Spleen (tissue), 7 donors: ENCODE measurements around the gene CCRL2.

Experiments
- CTCF ChIP-seq, 11 experiments: fragments of 200-600 bp in 7 of 11; fragments of 450-650 bp in 4 of 11; sonication (generic) in 4 of 11; IDR thresholded peaks in 8 of 11; conservative IDR thresholded peaks in 3 of 11; 1 replicate in 7 of 11; 2 replicates in 4 of 11; pipeline versions ENCODE4 v1.4.0 to v1.8.0; 2016 to 2021; ENCODE audit warnings: antibody characterized with exemption in 11 of 11, inconsistent platforms in 4 of 11, mild to moderate bottlenecking in 1 of 11
- POLR2A ChIP-seq, 3 donors: fragments of 450-650 bp; IDR thresholded peaks; one replicate each; pipeline ENCODE4 v1.5.1; 2017; ENCODE audit warnings: antibody characterized with exemption in 3 of 3, mild to moderate bottlenecking in 1 of 3
- POLR2AphosphoS5 ChIP-seq, 3 donors: sonication (generic); formaldehyde crosslinking; IDR thresholded peaks; one replicate each; pipeline ENCODE4 v1.5.1; 2017; ENCODE audit warnings: antibody characterized with exemption in 3 of 3
- donor health status: DM: no; HTN: no; CAD: no; lungs with moderate emphysema.
- donor health status: DM: no; HTN: no; CAD: no.
- donor health status: DM: no; HTN: no; CAD: no.

DNA sequence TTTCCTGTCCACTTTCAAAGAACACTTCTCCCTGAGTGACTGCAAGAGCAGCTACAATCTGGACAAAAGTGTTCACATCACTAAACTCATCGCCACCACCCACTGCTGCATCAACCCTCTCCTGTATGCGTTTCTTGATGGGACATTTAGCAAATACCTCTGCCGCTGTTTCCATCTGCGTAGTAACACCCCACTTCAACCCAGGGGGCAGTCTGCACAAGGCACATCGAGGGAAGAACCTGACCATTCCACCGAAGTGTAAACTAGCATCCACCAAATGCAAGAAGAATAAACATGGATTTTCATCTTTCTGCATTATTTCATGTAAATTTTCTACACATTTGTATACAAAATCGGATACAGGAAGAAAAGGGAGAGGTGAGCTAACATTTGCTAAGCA, 1.8 kb downstream of the CCRL2 start:
- TF ChIP-seq CTCF (IDR thresholded peaks at IDR 0.05 in 8 of 11, conservative IDR thresholded peaks at IDR 0.05 in 3 of 11) = peak in 1 of 11 experiments; percentile 10
- TF ChIP-seq POLR2A (IDR thresholded peaks at IDR 0.05) = no peak
- TF ChIP-seq POLR2AphosphoS5 (IDR thresholded peaks at IDR 0.05) = no peak
